SKM-1 (cell line): Measurements from ENCODE around the gene SLC35D1.
"Not testable (repeated sequence)": the region's sequence is repeated elsewhere in the genome, so short reads cannot be mapped to it uniquely, and the experiment has no call there.

Source experiments
- DNase-seq: peaks from one replicate; lab custom pipeline; 2025; ENCODE audit not compliant: unreplicated experiment; lab: John Stamatoyannopoulos, UW

Gene SLC35D1

DNA sequence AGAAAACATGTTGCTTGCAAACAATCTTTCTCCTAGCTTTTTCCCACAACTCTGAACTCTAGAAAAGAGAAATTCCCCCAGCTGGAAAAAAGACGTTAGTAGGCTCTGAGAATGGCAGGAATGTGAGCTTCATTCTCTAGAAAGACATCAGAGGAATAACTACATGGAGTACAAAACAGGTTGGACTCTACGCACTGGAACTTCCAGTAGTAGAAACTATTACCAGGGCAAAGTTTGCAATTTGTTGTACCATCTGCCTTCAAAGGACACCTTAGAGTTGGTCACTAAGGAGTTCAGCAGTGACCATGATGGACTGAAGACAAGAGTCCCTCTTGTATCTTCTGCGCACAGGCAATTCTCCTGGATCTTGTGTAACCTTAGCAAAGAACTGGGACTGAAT, 60.9 kb downstream of the SLC35D1 start:
- no peak for DNase-seq

DNA sequence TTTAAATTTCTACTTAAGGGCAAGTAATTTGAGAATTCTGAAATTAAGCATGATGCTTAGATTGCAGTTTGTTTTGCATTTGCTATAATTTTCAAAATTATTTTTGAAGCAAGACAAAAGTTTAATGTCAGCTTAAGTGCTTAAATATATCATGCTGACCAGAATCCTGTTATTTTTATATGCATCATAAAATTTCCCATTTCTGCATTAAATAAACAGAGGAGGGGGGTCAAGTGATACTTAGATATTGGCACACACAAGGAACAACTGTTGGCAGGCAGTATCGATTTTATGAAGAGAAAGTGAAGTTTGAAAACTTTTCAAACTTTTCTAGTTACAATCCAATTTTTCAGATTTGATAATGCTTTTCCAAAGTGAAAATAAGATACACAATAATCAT, 68.1 kb downstream of the SLC35D1 start:
- no peak for DNase-seq

DNA sequence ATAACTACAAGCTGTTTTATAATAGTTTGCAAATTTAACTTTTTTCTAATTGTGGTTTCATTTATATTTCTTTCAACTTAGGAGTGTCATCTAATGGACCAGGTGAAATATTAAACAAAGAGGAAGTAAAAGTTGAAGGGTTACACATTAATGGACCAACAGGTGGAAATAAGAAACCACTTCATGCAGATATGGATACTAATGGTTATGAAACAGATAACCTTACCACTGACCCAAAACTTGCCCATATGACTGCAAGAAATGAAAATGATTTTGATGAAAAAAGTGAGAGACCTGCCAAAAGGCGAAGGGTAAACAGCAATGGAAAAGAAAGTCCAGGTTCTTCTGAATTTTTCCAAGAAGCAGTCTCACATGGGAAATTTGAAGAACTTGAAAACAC, 69.5 kb downstream of the SLC35D1 start:
- DNase-seq: no peak

DNA sequence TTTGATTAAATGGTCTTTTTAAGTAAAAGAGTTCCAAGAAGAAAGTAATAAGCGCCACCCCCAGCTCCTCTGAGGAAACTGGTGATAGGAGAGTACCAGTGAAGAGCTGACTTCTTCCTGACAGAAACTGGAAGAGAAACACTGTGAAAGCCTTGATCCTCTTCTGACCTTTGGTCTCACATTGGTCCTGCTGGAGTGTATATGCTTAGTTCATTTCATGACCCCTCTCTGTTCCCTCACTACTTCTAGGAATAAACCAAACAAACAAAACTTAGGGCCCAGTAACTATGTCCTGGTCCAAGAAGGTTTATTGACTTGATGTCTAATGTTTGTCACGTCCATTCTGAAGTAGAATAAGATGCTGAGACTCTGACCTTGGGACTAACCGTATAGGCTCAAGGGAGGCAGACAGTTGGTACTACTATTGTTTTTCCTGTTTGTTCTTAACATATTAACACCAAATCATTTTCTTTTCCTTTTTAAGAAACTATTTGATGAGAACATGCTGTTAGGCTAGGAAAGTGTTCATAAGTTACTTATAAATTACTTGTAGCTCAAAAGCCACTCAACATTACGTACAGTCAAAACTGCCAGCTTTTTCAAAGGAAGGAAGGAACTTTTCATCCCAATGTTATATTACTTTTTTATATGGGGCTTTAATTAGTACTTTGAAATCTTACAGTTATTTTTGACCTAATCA, 71.2 kb downstream of the SLC35D1 start:
- no peak for DNase-seq

DNA sequence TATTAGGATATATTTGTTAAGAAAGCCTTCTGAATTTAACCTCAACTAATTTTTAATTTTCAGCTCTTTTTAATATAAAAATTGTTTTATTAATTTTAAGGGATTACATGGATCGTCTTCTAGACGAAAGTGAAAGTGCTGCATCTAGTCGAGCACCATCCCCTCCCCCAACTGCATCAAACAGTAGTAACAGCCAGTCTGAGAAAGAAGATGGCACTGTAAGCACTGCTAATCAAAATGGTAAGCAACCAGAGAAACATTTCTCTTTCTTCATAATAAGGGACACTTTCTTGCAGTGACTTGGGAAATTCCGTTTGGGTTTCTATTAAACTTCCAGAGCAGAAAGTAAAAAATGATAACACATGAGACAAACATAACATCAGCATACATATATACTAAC, 72.3 kb downstream of the SLC35D1 start:
- no peak for DNase-seq

DNA sequence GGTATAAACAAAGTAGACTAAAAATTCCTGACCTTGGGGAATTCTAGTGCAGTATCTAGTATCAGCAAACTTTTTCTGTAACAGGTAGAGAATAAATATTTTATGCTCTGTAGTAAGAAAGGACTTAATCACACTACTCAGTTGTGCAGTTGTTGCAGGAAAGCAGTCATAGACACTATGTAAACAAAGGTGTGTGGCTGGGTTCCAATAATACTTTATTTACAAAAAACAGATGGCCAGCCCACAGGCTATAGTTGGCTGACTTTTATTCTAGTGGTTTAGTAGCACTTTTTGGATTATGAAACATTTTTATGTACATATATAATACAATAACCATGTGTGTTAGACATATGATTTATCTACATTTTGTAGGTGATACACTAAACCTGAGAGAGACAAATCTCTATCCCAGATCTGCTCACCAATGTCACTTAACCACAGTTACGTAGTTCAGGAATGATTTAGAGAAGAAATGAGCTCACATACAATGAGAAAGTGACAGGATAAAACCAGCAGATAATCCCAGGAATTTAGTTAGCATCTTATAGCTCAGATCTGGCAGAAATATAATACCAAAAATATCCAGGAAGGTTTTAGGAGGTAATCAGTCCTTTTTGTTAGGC, 73.1 kb downstream of the SLC35D1 start:
- no peak for DNase-seq

DNA sequence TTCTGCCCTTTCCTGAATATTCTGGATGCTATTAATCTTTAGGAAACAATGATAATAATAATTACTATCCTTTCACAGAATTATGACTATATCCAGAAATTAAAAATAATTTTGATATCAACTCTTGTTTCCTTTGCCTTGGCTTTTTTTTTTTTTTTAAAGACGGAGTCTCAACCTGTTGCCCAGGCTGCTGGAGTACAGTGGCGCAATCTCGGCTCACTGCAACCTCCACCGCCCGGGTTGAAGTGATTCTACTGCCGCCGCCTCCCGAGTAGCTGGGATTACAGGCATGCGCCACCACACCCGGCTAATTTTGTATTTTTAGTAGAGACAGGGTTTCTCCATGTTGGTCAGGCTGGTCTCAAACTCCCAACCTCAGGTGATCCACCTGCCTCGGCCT, 74.3 kb downstream of the SLC35D1 start:
- not testable (repeated sequence) for DNase-seq

DNA sequence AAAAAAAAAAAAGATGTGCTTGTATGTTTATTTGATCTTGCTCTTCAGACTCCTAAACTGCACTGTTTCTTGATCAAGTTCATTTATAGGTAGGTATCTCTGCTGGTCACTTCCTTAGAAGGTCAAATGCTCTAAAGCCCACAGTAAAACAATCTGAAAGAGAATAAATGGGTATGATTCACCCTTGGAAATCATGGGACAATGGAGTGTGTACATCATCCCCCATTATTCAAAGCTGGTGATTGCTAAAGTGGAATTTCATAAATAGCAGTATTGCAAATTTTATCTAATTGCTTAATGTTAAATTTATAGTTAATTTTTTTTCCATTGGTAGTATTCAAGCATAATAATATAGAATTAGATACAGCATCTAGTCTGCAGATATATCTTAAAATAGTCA, 75.7 kb downstream of the SLC35D1 start:
- DNase-seq: no peak

DNA sequence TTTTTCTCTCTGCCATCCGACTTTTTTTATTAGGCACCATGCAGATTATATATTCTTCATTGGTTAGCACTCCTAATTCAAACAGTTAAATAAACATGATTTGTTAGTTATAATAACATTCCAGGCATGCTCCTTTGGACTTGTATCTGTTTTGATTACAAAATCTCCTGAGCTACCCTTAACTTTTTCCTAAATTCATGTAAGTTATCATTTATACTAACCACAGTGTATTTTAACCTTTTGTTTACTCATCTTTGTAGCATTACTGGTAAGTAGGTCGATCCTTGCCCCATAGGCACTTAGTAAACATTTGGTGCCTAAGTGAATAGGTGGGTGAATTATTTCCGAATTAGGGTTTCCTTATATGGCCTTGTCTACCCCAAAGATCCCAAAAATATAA, 85.4 kb downstream of the SLC35D1 start:
- DNase-seq: no peak

DNA sequence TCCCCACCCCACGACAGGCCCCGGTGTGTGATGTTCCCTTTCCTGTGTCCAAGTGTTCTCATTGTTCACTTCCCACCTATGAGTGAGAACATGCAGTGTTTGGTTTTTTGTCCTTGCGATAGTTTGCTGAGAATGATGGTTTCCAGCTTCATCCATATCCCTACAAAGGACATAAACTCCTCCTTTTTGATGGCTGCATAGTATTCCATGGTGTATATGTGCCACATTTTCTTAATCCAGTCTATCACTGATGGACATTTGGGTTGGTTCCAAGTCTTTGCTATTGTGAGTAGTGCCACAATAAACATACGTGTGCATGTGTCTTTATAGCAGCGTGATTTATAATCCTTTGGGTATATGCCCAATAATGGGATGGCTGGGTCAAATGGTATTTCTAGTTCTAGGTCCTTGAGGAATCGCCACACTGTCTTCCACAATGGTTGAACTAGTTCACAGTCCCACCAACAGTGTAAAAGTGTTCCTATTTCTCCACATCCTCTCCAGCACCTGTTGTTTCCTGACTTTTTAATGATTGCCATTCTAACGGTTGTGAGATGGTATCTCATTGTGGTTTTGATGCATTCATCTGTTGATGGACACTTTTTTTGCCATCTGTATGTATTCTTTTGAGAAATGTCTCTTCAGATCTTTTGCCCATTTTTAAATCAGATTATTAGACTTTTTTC, 87.6 kb downstream of the SLC35D1 start:
- not testable (repeated sequence) for DNase-seq

DNA sequence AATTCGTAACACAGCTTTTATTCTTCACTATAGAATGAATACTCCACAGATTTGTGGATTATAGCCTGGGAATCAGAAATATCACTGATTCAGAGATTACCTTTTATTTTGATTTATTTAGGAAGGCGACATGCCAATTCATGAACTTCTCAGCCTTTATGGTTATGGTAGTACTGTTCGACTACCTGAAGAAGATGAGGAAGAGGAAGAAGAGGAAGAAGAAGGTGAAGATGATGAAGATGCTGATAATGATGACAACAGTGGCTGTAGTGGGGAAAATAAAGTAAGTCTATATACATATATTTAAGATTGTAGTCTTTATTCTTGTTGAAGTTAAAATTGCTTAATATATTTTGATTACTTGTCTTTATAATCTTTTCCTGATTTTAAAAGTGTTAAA, 96.0 kb downstream of the SLC35D1 start:
- no peak for DNase-seq

DNA sequence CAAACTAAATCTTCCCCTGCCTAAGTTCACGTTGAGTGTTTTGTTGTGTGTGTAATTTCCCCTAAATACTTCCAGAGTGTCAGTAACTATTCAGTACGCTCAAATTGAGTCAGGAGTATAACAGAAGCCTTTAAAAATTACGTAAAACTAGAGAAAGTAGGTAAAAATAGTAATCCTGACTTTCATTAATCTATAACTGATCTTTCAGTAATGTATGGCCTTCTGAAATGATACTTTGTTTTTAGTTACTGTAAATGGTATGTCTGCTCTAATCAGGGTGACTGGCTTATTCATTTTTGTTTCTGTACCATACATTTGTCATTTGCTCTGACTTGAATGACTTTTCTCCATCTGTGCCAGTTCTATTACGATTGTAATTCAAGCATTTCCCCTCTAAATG, 99.7 kb downstream of the SLC35D1 start:
- DNase-seq: no peak

DNA sequence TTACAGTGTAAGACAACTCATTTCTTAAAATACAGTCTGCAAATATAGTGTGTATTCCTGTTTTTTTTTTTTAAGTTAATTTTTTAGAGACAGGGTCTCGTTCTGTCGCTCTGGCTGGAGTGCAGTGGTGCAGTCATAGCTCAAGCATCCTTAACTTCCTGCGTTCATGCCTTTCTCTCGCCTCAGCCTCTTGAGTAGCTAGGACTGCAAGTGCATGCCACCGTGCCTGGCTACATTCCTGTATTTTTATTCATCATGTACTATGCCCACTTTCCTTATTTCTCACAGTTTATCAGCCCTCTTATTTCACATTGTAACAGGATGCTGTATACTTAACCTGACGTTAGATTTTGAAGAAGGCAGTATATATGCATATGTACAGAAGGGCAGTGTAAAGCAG, 102.4 kb downstream of the SLC35D1 start:
- no peak for DNase-seq
